H9 (cell line): ENCODE measurements around the gene LEMD1. TPM values are rescaled to one million over a fixed set of nuclear protein-coding genes. Genes with fewer than 3 reads are reported as not detected.

Experiments used
- DNase-seq: peaks from one replicate; pipeline ENCODE4 v3.0.0-alpha.2; 2017
- H2AFZ ChIP-seq: one replicate; pipeline ENCODE4 v1.6.1; 2013; ENCODE audit warnings: mild to moderate bottlenecking, low read length, control low read depth, moderate library complexity
- H2AK5ac ChIP-seq: 2 replicates; pipeline ENCODE4 v1.6.1; 2013; ENCODE audit warnings: low read length, control low read depth, mixed read lengths; ENCODE audit not compliant: insufficient read length
- H2BK120ac ChIP-seq: one replicate; pipeline ENCODE4 v1.6.1; 2013; ENCODE audit warnings: low read depth, mild to moderate bottlenecking, low read length, control low read depth, inconsistent platforms; ENCODE audit not compliant: poor library complexity, severe bottlenecking
- H2BK12ac ChIP-seq: 2 replicates; pipeline ENCODE4 v1.6.1; 2013; ENCODE audit warnings: low read length, control low read depth, mixed read lengths, low read depth; ENCODE audit not compliant: insufficient read length
- H2BK15ac ChIP-seq: 2 replicates; pipeline ENCODE4 v1.6.1; 2013; ENCODE audit warnings: low read depth, low read length, control low read depth
- H2BK20ac ChIP-seq: one replicate; pipeline ENCODE4 v1.6.1; 2013; ENCODE audit warnings: low read depth, mild to moderate bottlenecking, low read length, control low read depth, inconsistent platforms; ENCODE audit not compliant: poor library complexity, severe bottlenecking
- H2BK5ac ChIP-seq: 2 replicates; pipeline ENCODE4 v1.6.1; 2013; ENCODE audit warnings: low read length, control low read depth, mixed read lengths; ENCODE audit not compliant: insufficient read length
- H3K14ac ChIP-seq: 2 replicates; pipeline ENCODE4 v1.6.1; 2013; ENCODE audit warnings: low read length, control low read depth; ENCODE audit not compliant: insufficient read depth
- H3K18ac ChIP-seq: 2 replicates; pipeline ENCODE4 v1.6.1; 2013; ENCODE audit warnings: low read depth, mild to moderate bottlenecking, mixed read lengths, low read length, control low read depth; ENCODE audit not compliant: insufficient read length
- H3K23ac ChIP-seq: 2 replicates; pipeline ENCODE4 v1.6.1; 2013; ENCODE audit warnings: low read length, control low read depth, mixed read lengths, low read depth; ENCODE audit not compliant: insufficient read length
- H3K23me2 ChIP-seq: 2 replicates; pipeline ENCODE4 v1.6.1; 2013; ENCODE audit warnings: low read depth, mild to moderate bottlenecking, mixed read lengths, low read length, control low read depth; ENCODE audit not compliant: insufficient read length, poor library complexity, severe bottlenecking
- H3K27ac ChIP-seq: 2 replicates; pipeline ENCODE4 v1.5.1; 2013; ENCODE audit warnings: low read length, control low read depth, mixed read lengths, low read depth; ENCODE audit not compliant: insufficient read length
- H3K27me3 ChIP-seq: 2 replicates; pipeline ENCODE4 v1.6.1; 2013; ENCODE audit warnings: low read length, control low read depth, inconsistent platforms; ENCODE audit not compliant: insufficient read depth
- H3K4ac ChIP-seq: 2 replicates; pipeline ENCODE4 v1.6.1; 2013; ENCODE audit warnings: low read depth, mild to moderate bottlenecking, control low read depth, inconsistent platforms, low read length, moderate library complexity
- H3K4me1 ChIP-seq: 2 replicates; pipeline ENCODE4 v1.6.1; 2013; ENCODE audit warnings: low read length, control low read depth, inconsistent platforms; ENCODE audit not compliant: insufficient read depth
- H3K4me2 ChIP-seq: 2 replicates; pipeline ENCODE4 v1.6.1; 2013; ENCODE audit warnings: low read length, control low read depth, mixed read lengths; ENCODE audit not compliant: insufficient read length, insufficient read depth
- H3K56ac ChIP-seq: 2 replicates; pipeline ENCODE4 v1.6.1; 2013; ENCODE audit warnings: low read depth, mild to moderate bottlenecking, mixed read lengths, low read length, control low read depth; ENCODE audit not compliant: insufficient read length
- H3K79me1 ChIP-seq: 2 replicates; pipeline ENCODE4 v1.6.1; 2013; ENCODE audit warnings: low read depth, mild to moderate bottlenecking, moderate library complexity, low read length, control low read depth, inconsistent platforms; ENCODE audit not compliant: insufficient read depth, poor library complexity, severe bottlenecking
- H3K79me2 ChIP-seq: 2 replicates; pipeline ENCODE4 v1.6.1; 2013; ENCODE audit warnings: low read length, control low read depth, inconsistent platforms; ENCODE audit not compliant: insufficient read depth
- H3K9ac ChIP-seq: 2 replicates; pipeline ENCODE4 v1.6.1; 2013; ENCODE audit warnings: low read length, control low read depth, mixed read lengths; ENCODE audit not compliant: insufficient read length; ENCODE audit errors: extremely low read depth
- H3K9me3 ChIP-seq: one replicate; pipeline ENCODE4 v1.6.1; 2013; ENCODE audit warnings: low read depth, low read length, inconsistent platforms; ENCODE audit not compliant: control insufficient read depth
- H3T11ph ChIP-seq: one replicate; pipeline ENCODE4 v1.6.1; 2013; ENCODE audit warnings: mild to moderate bottlenecking, low read length, control low read depth, inconsistent platforms
- H4K20me1 ChIP-seq: one replicate; pipeline ENCODE4 v1.6.1; 2013; ENCODE audit not compliant: control insufficient read depth, insufficient read length, insufficient read depth
- H4K5ac ChIP-seq: 2 replicates; pipeline ENCODE4 v1.6.1; 2013; ENCODE audit warnings: low read depth, mild to moderate bottlenecking, mixed read lengths, low read length, control low read depth; ENCODE audit not compliant: insufficient read length
- H4K8ac ChIP-seq: replicated peaks from 2 replicates; pipeline ENCODE4 v1.6.1; 2013; ENCODE audit warnings: low read length, control low read depth, mixed read lengths, low read depth; ENCODE audit not compliant: insufficient read length
- H4K91ac ChIP-seq: 2 replicates; pipeline ENCODE4 v1.6.1; 2013; ENCODE audit warnings: low read depth, mild to moderate bottlenecking, moderate library complexity, mixed read lengths, low read length, control low read depth; ENCODE audit not compliant: insufficient read length
- H3K27ac Mint-ChIP-seq, 3 experiments: 2 replicates in 2 of 3; 3 replicates in 1 of 3; pipeline ENCODE4 v1.8.0; 2020 to 2021; ENCODE audit warnings: mixed read lengths in 3 of 3, mild to moderate bottlenecking in 1 of 3, moderate library complexity in 1 of 3
- H3K27me3 Mint-ChIP-seq: 2 replicates; pipeline ENCODE4 v1.8.0; 2021; ENCODE audit warnings: low read depth, mild to moderate bottlenecking, moderate library complexity, mixed read lengths
- H3K36me3 Mint-ChIP-seq, 3 experiments: 2 replicates in 2 of 3; 3 replicates in 1 of 3; pipeline ENCODE4 v1.8.0; 2020 to 2021; ENCODE audit warnings: low read depth in 3 of 3, mixed read lengths in 3 of 3; ENCODE audit not compliant: insufficient read depth in 1 of 3
- H3K4me1 Mint-ChIP-seq, 2 experiments: 2 replicates each; pipeline ENCODE4 v1.8.0; 2020; ENCODE audit warnings: mixed read lengths in 2 of 2
- H3K4me3 Mint-ChIP-seq, 2 experiments: 2 replicates in 1 of 2; 3 replicates in 1 of 2; pipeline ENCODE4 v1.8.0; 2020 to 2021; ENCODE audit warnings: mild to moderate bottlenecking in 2 of 2, mixed read lengths in 2 of 2, moderate library complexity in 1 of 2
- H3K9me3 Mint-ChIP-seq, 2 experiments: 2 replicates in 1 of 2; 3 replicates in 1 of 2; pipeline ENCODE4 v1.8.0; 2020; ENCODE audit warnings: mild to moderate bottlenecking in 2 of 2, mixed read lengths in 2 of 2, moderate library complexity in 1 of 2
- CTCF ChIP-seq: fragments of 200-600 bp; sonication (generic); conservative IDR thresholded peaks from 3 replicates; pipeline ENCODE4 v1.8.0; 2021; ENCODE audit warnings: antibody characterized with exemption, mild to moderate bottlenecking
- WGBS: extraction: QIAGEN DNeasy Blood & Tissue Kit; methylation state at CpG from one replicate; pipeline ENCODE4 v1.1.7; 2013; ENCODE audit warnings: missing lambda C conversion rate, low lambda C conversion rate, mixed read lengths; ENCODE audit not compliant: insufficient read length; ENCODE audit errors: extremely low coverage; 5-methylcytosine and 5-hydroxymethylcytosine counted together
- total RNA-seq: library from RNA; stranded (reverse); gene quantifications from 2 replicates; pipeline ENCODE4 v1.2.1, GENCODE V29; 2021

The LEMD1 gene
- total RNA-seq, 1 experiment from 2014 or later = 11.8 TPM

- no peak overlapping the region for H3K4ac ChIP-seq
- peaks cover 16% of the 10 kb centered on the region; the same call in 1 of the 2 replicates for H3K4me1 ChIP-seq
- H2BK15ac ChIP-seq = no peak overlapping the region
- no peak overlapping the region for H2BK5ac ChIP-seq
- no peaks in the 10 kb centered on the region for H3K9me3 Mint-ChIP-seq
- H4K5ac ChIP-seq = no peak overlapping the region
- no peak overlapping the region for H3K14ac ChIP-seq
- no peak overlapping the region for H4K91ac ChIP-seq
- no peak overlapping the region for H2BK120ac ChIP-seq
- no peak overlapping the region for H3K56ac ChIP-seq
- H3K9me3 ChIP-seq = no peaks in the 10 kb centered on the region
- H2BK20ac ChIP-seq = no peak overlapping the region
- H3K4me1 Mint-ChIP-seq = peaks cover 84 to 89% of the 10 kb centered on the region in 2 experiments
- no peaks in the 10 kb centered on the region; a peak in 1 of 7 replicates for H3K36me3 Mint-ChIP-seq
- no peaks in the 10 kb centered on the region for H3K79me2 ChIP-seq
- H3K27ac Mint-ChIP-seq = no peak overlapping the region
- no peak overlapping the region for H3K4me2 ChIP-seq
- H4K20me1 ChIP-seq = no peaks in the 10 kb centered on the region
- H3K27me3 ChIP-seq = no peaks in the 10 kb centered on the region
- H2AK5ac ChIP-seq = no peak overlapping the region
- no peak overlapping the region for H3K27ac ChIP-seq
- H3K18ac ChIP-seq = no peak overlapping the region
- no peak overlapping the region for H3K4me3 Mint-ChIP-seq
- no peak overlapping the region for H4K8ac ChIP-seq
- H3K9ac ChIP-seq = no peak overlapping the region
- no peak overlapping the region for H2AFZ ChIP-seq
- no peak overlapping the region for H3T11ph ChIP-seq
- no peak for DNase-seq
- H2BK12ac ChIP-seq = no peak overlapping the region
- no peak for TF ChIP-seq CTCF
- H3K27me3 Mint-ChIP-seq = peaks cover 3% of the 10 kb centered on the region
- no peaks in the 10 kb centered on the region for H3K23me2 ChIP-seq
- no CpG with 5 or more reads among the region's 6 CpGs for WGBS
- H3K23ac ChIP-seq = no peak overlapping the region
- H3K79me1 ChIP-seq = no peaks in the 10 kb centered on the region
These were observed 68.2 kb downstream of the LEMD1 start for GRCh38 chr1:205353612-205354011.
